Heart right ventricle (tissue), 16 donors: ENCODE data around the gene CD81. TPM values are rescaled to one million over a fixed set of nuclear protein-coding genes. Genes with fewer than 3 reads are reported as not detected.
"Not testable (repeated sequence)": the region's sequence is repeated elsewhere in the genome, so short reads cannot be mapped to it uniquely, and the experiment has no call there.

Experiments used
- ATAC-seq, 8 donors: fragments of 200-7000 bp; cut with Tn5 transposase; one replicate each; pipeline ENCODE4 v1.9.1; 2020; ENCODE audit warnings: mild to moderate bottlenecking in 8 of 8, moderate library complexity in 8 of 8, moderate number of reproducible peaks in 1 of 8
- DNase-seq, 2 donors: peaks; one replicate each; pipeline ENCODE4 v3.0.0-alpha.2; 2020
- H3K27ac ChIP-seq, 10 donors: fragments of 200-600 bp; sonication (generic) in 2 of 10; one replicate each; pipeline versions ENCODE4 v1.5.0 to v1.8.0; 2020 to 2022; ENCODE audit warnings: mild to moderate bottlenecking in 3 of 10
- H3K27me3 ChIP-seq, 7 donors: fragments of 200-600 bp; one replicate each; pipeline ENCODE4 v1.8.0; 2021 to 2022; ENCODE audit warnings: mild to moderate bottlenecking in 2 of 7
- H3K36me3 ChIP-seq, 9 donors: fragments of 200-600 bp; sonication (generic) in 1 of 9; one replicate each; pipeline versions ENCODE4 v1.5.0 to v1.8.0; 2020 to 2022; ENCODE audit warnings: mild to moderate bottlenecking in 2 of 9
- H3K4me1 ChIP-seq, 9 donors: fragments of 200-600 bp; sonication (generic) in 1 of 9; one replicate each; pipeline versions ENCODE4 v1.5.0 to v1.8.0; 2020 to 2022; ENCODE audit warnings: mild to moderate bottlenecking in 4 of 9
- H3K4me3 ChIP-seq, 10 donors: fragments of 200-600 bp; sonication (generic) in 2 of 10; one replicate each; pipeline versions ENCODE4 v1.5.0 to v1.8.0; 2020 to 2022; ENCODE audit warnings: mild to moderate bottlenecking in 7 of 10, moderate library complexity in 2 of 10
- H3K9me3 ChIP-seq, 11 donors: fragments of 200-600 bp in 10 of 11; sonication (generic) in 2 of 11; one replicate each; pipeline versions ENCODE4 v1.5.0 to v1.8.0; 2013 to 2022; ENCODE audit warnings: mild to moderate bottlenecking in 2 of 11, control low read depth in 1 of 11, moderate library complexity in 1 of 11
- CTCF ChIP-seq, 9 donors: fragments of 200-600 bp; sonication (generic) in 2 of 9; IDR thresholded peaks; one replicate each; pipeline versions ENCODE4 v1.5.0 to v1.8.0; 2021 to 2022; ENCODE audit warnings: antibody characterized with exemption in 9 of 9, mild to moderate bottlenecking in 5 of 9, moderate library complexity in 1 of 9
- WGBS, 2 donors: extraction: QIAGEN DNeasy Blood & Tissue Kit; methylation state at CpG; one replicate each; pipeline ENCODE4 v1.1.7; 2013; ENCODE audit warnings: inconsistent platforms in 1 of 2; 5-methylcytosine and 5-hydroxymethylcytosine counted together
- intact Hi-C, 10 donors: fragments of 100-400 bp; cut with DNase I; formaldehyde crosslinking; loops; one replicate each; pipeline versions ENCODE4 v1.11.1 to v1.14.2; 2022
- polyA plus RNA-seq, 2 donors: library from polyadenylated mRNA; stranded (reverse); fragments of 200-250 nt; gene quantifications; one replicate each; pipeline ENCODE4 v1.2.3, GENCODE V29; 2013
- total RNA-seq, 10 donors: library from RNA; stranded (reverse); fragmentation: NEBNext Ultra II Directional in 3 of 10; extraction: Animal tissue kit (Norgen Biotek cat#: 25700) in 3 of 10; gene quantifications; one replicate each; pipeline versions ENCODE4 v1.2.1 to v1.2.4, GENCODE V29; 2021 to 2023
- donor health status: Arrhythmogenic right ventricular cardiomyopathy.
- donor health status: ischemic (EF 13 %, LVEDD 7.1; RV severe dilation, severe dysfunction).
- donor health status: healthy with polysubstance abuse.
- donor health status: DM: no; HTN: yes; CAD: no.
- donor health status: DM: no; HTN: no; CAD: no.
- donor health status: ischemic (EF 25% LVEDD 6.9; RV normal size, moderate dysfunction).
- donor health status: ischemic (EF 25% LVEDD 5.7; RV mildly dilated, moderate dysfunction).
- donor health status: healthy.
- donor health status: DM: yes; HTN: yes; CAD: no.
- donor health status: Ischemic cardiomyopathy.
- donor health status: ischemic (EF 35%, LVEDD 5.7; RV mildly dilated, moderate dysfunction).
- donor health status: nonischemic (EF 11% LVEDD 7.7; RV severe dilation, severe dysfunction).
- donor health status: DM: yes; HTN: yes; CAD: no.
- donor health status: PGD.
- donor health status: ischemic (EF 29% LVEDD 5.4; RV normal size, mild dysfunction).
- donor health status: nonischemic (EF 23%, LVEDD 6.1; RV moderate dilation, normal function).

The CD81 gene
- total and polyA plus RNA-seq, 12 donors: 346 to 959 (median 513) TPM

- no peak for ATAC-seq
- intact Hi-C loops: loop anchor here in 1 of 10 donors (5.0 kb wide), 1 partner anchor 34 kb away; no protein-coding TSS in a partner anchor
- Histone ChIP-seq H3K27ac (no peak overlapping the region), H3K27me3 (no peaks in the 10 kb centered on the region), H3K9me3 (no peaks in the 10 kb centered on the region), H3K4me3 (no peak overlapping the region), H3K4me1 (peaks cover 0 to 10% (median 4%) of the 10 kb centered on the region in 9 donors), H3K36me3 (no peaks in the 10 kb centered on the region)
- no peak for DNase-seq
- TF ChIP-seq CTCF (IDR thresholded peaks at IDR 0.05): no peak
- WGBS, 2 donors: 69 to 77% methylated on average over 9 of the region's 9 CpGs
These were observed 15.5 kb upstream of the CD81 start for GRCh38 chr11:2361565-2361964.

- intact Hi-C loops: loop anchor here in 1 of 10 donors (5.0 kb wide), 1 partner anchor 35 kb away; no protein-coding TSS in a partner anchor
- no peak overlapping the region for H3K4me3 ChIP-seq
- no peak for TF ChIP-seq CTCF (IDR thresholded peaks at IDR 0.05)
- DNase-seq: no peak
- H3K36me3 ChIP-seq: no peaks in the 10 kb centered on the region
- WGBS, 2 donors: 84 to 85% methylated on average over 7 of the region's 7 CpGs
- H3K4me1 ChIP-seq: peaks cover 0 to 19% (median 11%) of the 10 kb centered on the region in 9 donors
- H3K27me3 ChIP-seq: no peaks in the 10 kb centered on the region
- no peak overlapping the region for H3K27ac ChIP-seq
- no peak for ATAC-seq
- no peaks in the 10 kb centered on the region for H3K9me3 ChIP-seq
These were observed 14.7 kb upstream of the CD81 start for GRCh38 chr11:2362414-2362813.

GRCh38 chr11:2363130-2363529 is 14.0 kb upstream of the CD81 start:
- 81 to 85% methylated on average over 10 of the region's 10 CpGs for WGBS, 2 donors
- DNase-seq: no peak
- Histone ChIP-seq H3K4me1 (peaks cover 0 to 26% (median 18%) of the 10 kb centered on the region in 9 donors), H3K4me3 (no peak overlapping the region), H3K9me3 (no peaks in the 10 kb centered on the region), H3K27ac (no peak overlapping the region), H3K27me3 (no peaks in the 10 kb centered on the region), H3K36me3 (no peaks in the 10 kb centered on the region)
- ATAC-seq: no peak
- intact Hi-C loops: loop anchor here in 1 of 10 donors (5.0 kb wide), 1 partner anchor 36 kb away; no protein-coding TSS in a partner anchor
- no peak for TF ChIP-seq CTCF (IDR thresholded peaks at IDR 0.05)

- H3K4me1 ChIP-seq: peaks cover 0 to 30% (median 19%) of the 10 kb centered on the region in 9 donors
- WGBS, 2 donors: 88% methylated on average over 15 of the region's 15 CpGs
- TF ChIP-seq CTCF (IDR thresholded peaks at IDR 0.05): no peak
- H3K27ac ChIP-seq: no peak overlapping the region
- H3K36me3 ChIP-seq: no peaks in the 10 kb centered on the region
- no peaks in the 10 kb centered on the region for H3K9me3 ChIP-seq
- no peak overlapping the region for H3K4me3 ChIP-seq
- intact Hi-C loops: loop anchor here in 2 of 10 donors (2.0 to 5.0 kb wide), 2 partner anchors 36 to 37 kb away; no protein-coding TSS in a partner anchor
- no peak for DNase-seq
- H3K27me3 ChIP-seq: no peaks in the 10 kb centered on the region
- no peak for ATAC-seq
These were observed 13.3 kb upstream of the CD81 start for GRCh38 chr11:2363577-2364370.

GRCh38 chr11:2364386-2364785 is 12.7 kb upstream of the CD81 start:
- 93 to 95% methylated on average over 12 of the region's 12 CpGs for WGBS, 2 donors
- not testable (repeated sequence) for H3K9me3 ChIP-seq, H3K4me3 ChIP-seq, H3K27me3 ChIP-seq, H3K27ac ChIP-seq, ATAC-seq, DNase-seq, H3K36me3 ChIP-seq
- intact Hi-C loops: loop anchor here in 2 of 10 donors (2.0 to 5.0 kb wide), 2 partner anchors 37 to 38 kb away; no protein-coding TSS in a partner anchor
- peaks cover 0 to 30% (median 19%) of the 10 kb centered on the region in 9 donors for H3K4me1 ChIP-seq
